Cerebellar cortex (tissue), 1 donor: ENCODE results near the gene SERPIND1.
A peak's percentile ranks its signal among the peaks of the same experiment; 100 is the strongest.
"Not testable (repeated sequence)": the region's sequence is repeated elsewhere in the genome, so short reads cannot be mapped to it uniquely, and the experiment has no call there.

ENCODE experiments used
- DNase-seq: peaks from one replicate; pipeline ENCODE4 v3.0.0-alpha.2; 2015; ENCODE audit warnings: low spot score

The SERPIND1 gene

GRCh38 chr22:20773793-20774212 lies at the start of gene SERPIND1:
Gene SERPIND1, plus strand, starts transcription at chr22:20774113. Its CDS starts 5,200 bp downstream, at chr22:20779313.
- DNase-seq: no peak

- peak; percentile 67 for DNase-seq
Measured at GRCh38 chr22:20724676-20725454, 49.0 kb upstream of the SERPIND1 start.

- DNase-seq: no peak
Measured at GRCh38 chr22:20725987-20726558, 47.8 kb upstream of the SERPIND1 start.

GRCh38 chr22:20727118-20728015 lies 46.5 kb upstream of the SERPIND1 start:
- DNase-seq: no peak

- DNase-seq: peak; percentile 75
Measured at GRCh38 chr22:20728523-20729190, 45.3 kb upstream of the SERPIND1 start.

GRCh38 chr22:20729194-20729593 lies 44.7 kb upstream of the SERPIND1 start:
- DNase-seq: peak; percentile 85

- not testable (repeated sequence) for DNase-seq
Measured at GRCh38 chr22:20732431-20732830, 41.5 kb upstream of the SERPIND1 start.

- not testable (repeated sequence) for DNase-seq
Measured at GRCh38 chr22:20735356-20736162, 38.4 kb upstream of the SERPIND1 start.

GRCh38 chr22:20736891-20737290 lies 37.0 kb upstream of the SERPIND1 start:
- peak; percentile 69 for DNase-seq

GRCh38 chr22:20738394-20739089 lies 35.4 kb upstream of the SERPIND1 start:
- no peak for DNase-seq

GRCh38 chr22:20740222-20740951 lies 33.5 kb upstream of the SERPIND1 start:
- DNase-seq: no peak

GRCh38 chr22:20741008-20741633 lies 32.8 kb upstream of the SERPIND1 start:
- DNase-seq: no peak

GRCh38 chr22:20741634-20742581 lies 32.0 kb upstream of the SERPIND1 start:
- DNase-seq: peak; percentile 60

GRCh38 chr22:20742764-20743163 lies 31.1 kb upstream of the SERPIND1 start:
- DNase-seq: no peak

GRCh38 chr22:20744456-20744855 lies 29.5 kb upstream of the SERPIND1 start:
- DNase-seq: no peak

- no peak for DNase-seq
Measured at GRCh38 chr22:20745119-20745518, 28.8 kb upstream of the SERPIND1 start.

GRCh38 chr22:20746431-20747189 lies 27.3 kb upstream of the SERPIND1 start:
- no peak for DNase-seq
